HG03064 (cell line): ENCODE measurements around the gene TMC1.
"Not testable (repeated sequence)": the region's sequence is repeated elsewhere in the genome, so short reads cannot be mapped to it uniquely, and the experiment has no call there.

Experiments
- ATAC-seq: cut with Tn5 transposase; IDR thresholded peaks from one replicate; pipeline ENCODE4 v1.9.1; 2021; ENCODE audit warnings: low read depth; ENCODE audit not compliant: unreplicated experiment

TMC1 gene

GRCh38 chr9:72808446-72808768 lies 287.0 kb downstream of the TMC1 start:
- no peak for ATAC-seq

GRCh38 chr9:72809586-72809985 lies 288.2 kb downstream of the TMC1 start:
- no peak for ATAC-seq

- no peak for ATAC-seq
These were observed 291.2 kb downstream of the TMC1 start for GRCh38 chr9:72812559-72813111.

- ATAC-seq: no peak
These were observed 292.1 kb downstream of the TMC1 start for GRCh38 chr9:72813544-72813943.

- ATAC-seq: no peak
These were observed 292.7 kb downstream of the TMC1 start for GRCh38 chr9:72814083-72814597.

- ATAC-seq: no peak
These were observed 295.3 kb downstream of the TMC1 start for GRCh38 chr9:72816666-72817065.

GRCh38 chr9:72817413-72817812 lies 296.0 kb downstream of the TMC1 start:
- no peak for ATAC-seq

- ATAC-seq: no peak
These were observed 297.0 kb downstream of the TMC1 start for GRCh38 chr9:72818385-72818784.

- ATAC-seq: no peak
These were observed 302.6 kb downstream of the TMC1 start for GRCh38 chr9:72823971-72824370.

GRCh38 chr9:72826996-72827949 lies 305.9 kb downstream of the TMC1 start:
- ATAC-seq: no peak

- ATAC-seq: no peak
These were observed 306.7 kb downstream of the TMC1 start for GRCh38 chr9:72827950-72828731.

GRCh38 chr9:72834994-72835393 lies 313.6 kb downstream of the TMC1 start:
- ATAC-seq: no peak

- no peak for ATAC-seq
These were observed 315.4 kb downstream of the TMC1 start for GRCh38 chr9:72836790-72837189.

- no peak for ATAC-seq
These were observed 317.7 kb downstream of the TMC1 start for GRCh38 chr9:72839085-72839484.

- no peak for ATAC-seq
These were observed 322.4 kb downstream of the TMC1 start for GRCh38 chr9:72843520-72844439.

- no peak for ATAC-seq
These were observed 323.0 kb downstream of the TMC1 start for GRCh38 chr9:72844440-72844768.

GRCh38 chr9:72845052-72845451 lies 323.6 kb downstream of the TMC1 start:
- not testable (repeated sequence) for ATAC-seq

GRCh38 chr9:72850209-72850608 lies 328.8 kb downstream of the TMC1 start:
- not testable (repeated sequence) for ATAC-seq

- no peak for ATAC-seq
These were observed 333.9 kb downstream of the TMC1 start for GRCh38 chr9:72855321-72855720.

- no peak for ATAC-seq
These were observed 334.6 kb downstream of the TMC1 start for GRCh38 chr9:72855890-72856523.
